Breast epithelium (tissue), 3 donors: ENCODE measurements around the gene LASP1NB.

Experiments used
- CTCF ChIP-seq, 3 donors: fragments of 450-650 bp; IDR thresholded peaks; one replicate each; pipeline ENCODE4 v1.5.1; 2016 to 2017; ENCODE audit warnings: antibody characterized with exemption in 3 of 3, mild to moderate bottlenecking in 3 of 3, moderate library complexity in 3 of 3
- POLR2A ChIP-seq: fragments of 450-650 bp; IDR thresholded peaks from one replicate; pipeline ENCODE4 v1.6.1; 2016; ENCODE audit warnings: antibody characterized with exemption, mild to moderate bottlenecking, moderate library complexity
- POLR2AphosphoS5 ChIP-seq, 3 donors: sonication (generic); formaldehyde crosslinking; IDR thresholded peaks; one replicate each; pipeline ENCODE4 v1.6.1; 2017; ENCODE audit warnings: antibody characterized with exemption in 3 of 3

GRCh38 chr17:38969281-38969680 is 43.9 kb downstream of the LASP1NB start:
- TF ChIP-seq CTCF (IDR thresholded peaks at IDR 0.05) (no peak), POLR2A (no peak), POLR2AphosphoS5 (IDR thresholded peaks at IDR 0.05) (no peak)
